ENCODE data around the gene SLX9.

Gene SLX9

DNA sequence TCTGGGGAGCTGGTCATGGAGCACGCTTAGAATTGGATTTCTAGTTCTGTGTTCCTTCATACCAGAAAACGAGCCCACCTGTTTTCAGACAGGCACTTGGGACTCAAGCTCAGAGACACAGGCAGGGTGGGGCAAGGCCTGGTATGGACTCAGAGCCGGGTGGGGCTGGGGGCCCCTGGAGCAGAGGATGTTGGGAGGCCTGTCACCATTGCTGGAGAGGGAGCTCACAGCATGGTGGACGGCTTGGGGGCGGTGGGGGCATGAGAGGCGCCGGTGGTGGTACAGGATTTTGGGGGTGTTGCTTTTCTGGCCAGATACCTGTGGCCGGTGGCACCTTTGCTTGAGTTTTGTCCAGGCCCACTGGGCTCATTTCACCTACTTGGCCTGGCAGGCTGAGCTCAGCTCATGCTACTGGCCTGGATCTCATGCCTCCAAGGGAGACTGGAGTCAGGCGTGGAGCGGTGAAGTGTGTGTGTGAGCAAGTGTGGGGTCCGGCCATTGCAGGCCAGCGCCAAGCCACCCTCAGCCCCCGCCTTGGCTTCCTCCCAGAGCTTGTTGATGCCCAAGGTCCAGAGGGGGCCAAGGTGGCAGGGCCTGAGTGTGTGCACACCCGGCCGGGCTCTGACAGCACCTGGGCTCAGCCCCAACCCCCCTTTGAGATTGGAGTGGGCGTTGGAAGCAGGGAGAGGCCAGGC, 8.7 kb downstream of the SLX9 start:
- DNase-seq, result no peak

DNA sequence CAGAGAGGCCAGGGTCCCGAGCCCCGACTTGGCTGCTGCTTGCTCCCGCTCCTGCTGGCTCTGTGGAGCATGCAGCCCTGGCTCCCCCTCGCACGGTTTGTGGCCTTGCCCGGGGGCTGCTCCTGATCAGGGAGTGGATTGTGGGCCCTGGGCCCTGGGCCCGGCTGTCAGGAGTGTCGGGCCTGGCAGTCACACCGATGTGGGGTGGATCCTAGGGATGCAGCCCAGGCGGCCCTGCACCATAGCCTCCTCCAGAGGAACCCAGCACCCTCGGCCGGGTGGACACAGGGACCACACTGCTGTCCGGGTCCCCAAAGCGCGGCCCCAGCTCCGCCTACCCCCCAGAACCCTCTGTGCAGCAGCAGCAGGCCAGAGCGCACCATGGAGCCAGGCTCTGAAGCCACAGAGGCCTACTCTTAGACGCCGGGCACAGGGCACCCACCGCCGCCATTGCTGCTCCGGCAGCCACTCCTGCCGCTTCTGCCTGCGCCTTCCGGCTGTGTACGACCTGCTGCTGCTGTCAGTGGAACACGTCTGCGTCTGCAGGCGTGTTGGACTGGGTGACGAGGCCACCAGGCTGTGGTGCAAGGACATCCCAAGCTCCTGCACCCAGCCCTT, 9.4 kb downstream of the SLX9 start:
- DNase-seq, result no peak

DNA sequence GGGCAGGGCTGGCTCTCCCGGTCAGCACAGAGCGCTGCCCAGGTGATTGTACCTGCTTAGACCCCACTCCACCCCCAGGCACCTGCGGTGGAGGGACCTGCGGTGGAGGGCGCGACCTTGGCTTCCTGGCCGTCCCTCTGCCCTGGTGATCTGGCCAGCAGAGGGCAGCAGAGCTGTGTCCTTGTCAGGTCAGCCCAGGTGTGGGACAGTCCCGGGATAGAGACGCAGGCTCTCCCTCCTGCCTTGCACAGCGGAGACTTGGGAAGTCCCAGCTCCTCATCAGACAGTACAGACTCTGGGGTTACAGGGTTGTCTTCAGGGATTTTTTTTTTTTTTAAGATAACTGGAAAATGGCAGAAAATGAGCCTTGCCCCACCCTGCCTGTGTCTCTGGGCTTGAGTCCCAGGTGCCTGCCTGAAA, 10.0 kb downstream of the SLX9 start:
- DNase-seq, result peak; percentile 28

DNA sequence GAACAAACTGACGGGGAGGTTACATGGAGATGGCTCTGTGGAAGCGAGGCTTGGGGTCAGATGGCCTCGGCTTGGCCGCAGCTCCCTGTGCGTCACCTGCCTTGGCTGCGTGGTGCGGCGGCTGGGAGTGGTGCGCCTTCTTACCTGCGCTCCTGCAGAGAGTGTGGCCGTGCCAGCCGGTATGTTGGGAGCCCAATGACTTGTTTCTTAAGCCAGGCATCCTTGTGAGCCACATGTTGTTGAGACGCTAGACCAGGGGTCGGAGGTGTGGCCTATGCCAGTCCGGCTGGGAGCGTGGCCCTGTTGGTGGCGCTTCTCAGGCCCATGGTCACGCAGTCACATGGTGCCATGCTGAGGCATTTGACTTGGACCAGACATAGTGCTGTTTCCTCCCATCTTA, 10.5 kb downstream of the SLX9 start:
- DNase-seq, result no peak

DNA sequence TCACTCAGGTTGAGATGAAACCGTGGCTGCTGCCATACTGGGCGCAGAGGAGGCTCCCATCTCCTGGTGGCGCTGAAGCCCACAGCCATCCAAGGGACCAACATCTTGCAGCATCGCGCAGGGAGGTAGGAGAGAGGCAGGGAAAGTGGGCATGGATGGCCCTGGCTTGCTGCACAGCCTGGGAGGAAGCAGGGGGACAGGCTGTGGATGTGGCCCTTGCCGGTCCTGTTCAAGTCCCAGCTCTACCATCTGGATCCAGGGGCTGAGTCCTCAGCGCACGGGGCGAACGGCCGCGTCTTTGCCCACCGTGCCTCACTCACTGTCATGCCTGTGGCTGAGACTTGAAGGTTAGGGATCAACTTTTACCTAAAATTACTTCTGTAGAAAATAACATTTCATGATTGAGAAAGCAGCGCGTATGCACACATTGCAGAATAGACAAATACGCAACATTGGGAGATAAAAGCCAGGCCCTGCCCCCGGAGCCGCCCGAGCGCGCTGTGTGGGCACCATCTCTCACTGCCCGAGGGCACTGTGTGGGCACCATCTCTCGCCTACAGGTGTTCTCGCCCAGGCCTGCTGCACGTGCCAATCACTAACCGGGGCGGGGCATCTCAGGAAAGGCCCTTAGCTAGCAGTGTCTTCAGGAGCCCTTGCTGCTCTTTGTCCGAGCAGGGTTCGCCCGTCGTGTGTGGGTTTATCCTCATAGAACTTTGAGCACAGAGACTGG, 11.5 kb downstream of the SLX9 start:
- no peak for DNase-seq

DNA sequence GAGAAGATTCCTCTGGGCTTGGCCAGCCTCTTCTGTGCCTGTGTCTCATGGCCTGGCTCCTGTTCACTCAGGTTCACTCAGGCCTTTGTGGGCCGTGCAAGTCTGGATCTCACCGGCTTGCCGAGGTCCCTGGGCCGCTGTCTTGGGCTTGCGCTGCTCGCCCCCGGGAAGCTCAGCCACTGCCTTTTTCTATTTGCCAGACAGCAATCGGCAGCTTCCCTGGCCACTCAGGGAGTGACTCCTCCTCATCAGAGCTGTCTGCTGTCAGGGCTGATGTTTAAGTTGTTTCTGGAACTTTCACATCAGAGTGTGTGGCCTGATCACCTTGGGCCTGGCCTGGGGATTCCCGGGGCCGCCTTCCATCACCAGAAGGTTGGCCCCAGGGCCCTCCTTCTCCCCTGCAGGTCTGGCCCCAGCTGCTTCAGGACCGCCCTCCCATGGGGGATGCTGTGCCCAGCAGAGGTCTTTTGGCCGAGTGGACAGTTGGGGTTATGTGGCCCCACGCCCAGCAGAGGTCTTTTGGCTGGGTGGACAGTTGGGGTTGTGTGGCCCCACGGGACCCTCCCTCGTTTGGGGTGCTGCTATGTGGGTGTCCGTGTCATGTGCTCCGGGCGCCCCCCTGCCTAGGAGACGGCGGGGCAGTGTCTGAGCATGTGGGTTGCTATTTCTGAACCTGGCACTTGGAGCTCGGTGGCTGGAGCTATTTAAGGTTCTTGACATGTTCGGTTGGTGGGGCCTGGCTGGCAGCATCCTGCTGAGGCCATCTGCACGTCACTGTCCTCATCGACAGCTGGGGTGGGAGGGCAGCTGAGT, 12.5 kb downstream of the SLX9 start:
- DNase-seq, result no peak

- no peak for DNase-seq
These were observed 13.2 kb downstream of the SLX9 start for GRCh38 chr21:44952929-44953627.

DNA sequence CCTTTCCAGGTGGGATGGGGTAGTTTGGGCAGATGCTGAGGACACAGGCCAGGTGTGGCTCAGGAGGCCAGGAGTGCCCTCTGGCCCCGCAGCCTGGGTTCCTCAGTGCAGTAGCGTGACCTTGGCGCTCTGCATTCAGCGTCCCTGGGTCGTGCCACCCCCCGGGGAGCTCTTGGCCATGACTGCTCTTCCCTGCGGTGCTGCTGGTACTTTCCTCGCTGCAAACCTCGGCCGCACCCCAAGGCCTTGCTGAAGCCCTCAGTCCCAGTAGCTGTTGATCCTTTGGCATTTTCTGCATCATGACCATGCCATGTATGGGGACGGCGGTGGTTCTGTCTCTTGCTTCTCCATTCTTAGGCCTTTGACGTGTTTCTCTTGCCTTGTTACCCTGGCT, 13.8 kb downstream of the SLX9 start:
- DNase-seq, result no peak

- DNase-seq, result no peak
These were observed 14.5 kb downstream of the SLX9 start for GRCh38 chr21:44954281-44954771.

GRCh38 chr21:44955141-44955797, 15.4 kb downstream of the SLX9 start:
- no peak for DNase-seq

GRCh38 chr21:44955798-44956175, 16.0 kb downstream of the SLX9 start:
- no peak for DNase-seq

DNA sequence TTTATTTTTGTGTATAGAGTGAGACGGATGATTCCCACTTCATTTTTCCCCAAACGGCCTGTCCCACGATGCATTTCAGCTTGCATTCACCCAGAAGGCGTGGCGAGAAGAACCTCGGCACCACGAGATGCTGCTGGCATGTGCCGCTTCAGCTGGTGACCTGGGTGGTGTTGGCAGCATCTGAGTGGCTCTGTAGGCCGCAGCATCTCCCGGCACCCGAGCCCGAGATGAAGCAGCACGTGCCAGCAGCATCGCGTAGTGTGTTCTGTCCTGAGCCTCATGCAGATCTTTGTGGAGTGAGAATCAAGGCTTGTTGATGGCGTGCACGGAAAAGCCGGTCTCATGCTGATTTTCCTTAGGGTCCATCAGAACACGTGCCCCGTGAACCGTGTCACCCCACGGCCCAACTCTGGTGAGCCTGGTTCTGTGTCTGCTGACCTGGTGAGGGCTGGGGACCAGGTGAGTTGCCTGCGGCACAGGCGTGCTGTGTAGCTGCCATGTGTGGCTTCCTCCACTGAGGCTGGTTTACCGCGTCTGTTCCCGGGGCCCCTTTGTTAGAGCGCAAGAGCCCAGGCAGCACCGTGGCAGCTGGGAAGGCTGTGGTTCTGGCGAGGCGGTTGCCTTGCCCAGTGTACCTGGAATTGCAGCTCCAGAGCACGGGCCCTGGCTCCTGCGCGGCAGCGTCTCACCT, 16.7 kb downstream of the SLX9 start:
- no peak for DNase-seq

GRCh38 chr21:44957047-44957831, 17.4 kb downstream of the SLX9 start:
- no peak for DNase-seq

- DNase-seq, result no peak
These were observed 18.1 kb downstream of the SLX9 start for GRCh38 chr21:44957901-44958451.

- no peak for DNase-seq
These were observed 18.8 kb downstream of the SLX9 start for GRCh38 chr21:44958471-44959191.

DNA sequence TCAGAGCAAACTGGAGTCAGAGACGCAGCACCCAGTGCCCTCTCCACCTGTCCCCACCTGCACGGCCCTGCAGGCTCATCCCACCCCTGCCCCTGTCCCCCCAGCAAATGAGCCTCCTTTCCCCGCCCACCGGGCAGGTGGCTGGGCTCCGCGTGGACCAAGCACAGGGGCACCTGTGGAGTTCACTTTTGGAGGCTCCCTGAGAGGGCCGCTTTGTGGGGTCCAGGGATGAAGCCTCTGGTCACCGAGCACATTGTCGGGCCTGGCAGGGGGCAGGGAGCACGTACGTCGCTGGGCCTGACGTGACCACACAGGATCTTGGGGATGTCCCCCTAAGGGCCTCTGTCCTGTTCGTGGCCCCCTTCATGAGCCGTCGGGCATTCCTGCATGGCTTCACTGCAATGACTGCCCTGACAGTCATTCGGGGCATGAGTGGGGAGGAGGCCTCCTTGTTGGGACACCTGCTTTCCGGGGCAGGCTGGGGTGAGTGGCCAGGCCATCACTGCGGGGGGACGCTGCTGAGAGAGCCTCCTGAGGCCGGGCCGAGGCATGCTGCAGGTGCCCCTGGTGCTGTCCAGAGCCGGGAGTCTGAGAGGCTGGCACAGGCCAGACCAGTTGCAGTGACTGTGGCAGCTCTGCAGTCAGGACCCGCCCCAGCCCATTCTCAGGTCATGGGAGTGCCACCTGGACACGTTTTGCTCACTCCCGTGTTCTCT, 19.7 kb downstream of the SLX9 start:
- DNase-seq, result no peak

DNA sequence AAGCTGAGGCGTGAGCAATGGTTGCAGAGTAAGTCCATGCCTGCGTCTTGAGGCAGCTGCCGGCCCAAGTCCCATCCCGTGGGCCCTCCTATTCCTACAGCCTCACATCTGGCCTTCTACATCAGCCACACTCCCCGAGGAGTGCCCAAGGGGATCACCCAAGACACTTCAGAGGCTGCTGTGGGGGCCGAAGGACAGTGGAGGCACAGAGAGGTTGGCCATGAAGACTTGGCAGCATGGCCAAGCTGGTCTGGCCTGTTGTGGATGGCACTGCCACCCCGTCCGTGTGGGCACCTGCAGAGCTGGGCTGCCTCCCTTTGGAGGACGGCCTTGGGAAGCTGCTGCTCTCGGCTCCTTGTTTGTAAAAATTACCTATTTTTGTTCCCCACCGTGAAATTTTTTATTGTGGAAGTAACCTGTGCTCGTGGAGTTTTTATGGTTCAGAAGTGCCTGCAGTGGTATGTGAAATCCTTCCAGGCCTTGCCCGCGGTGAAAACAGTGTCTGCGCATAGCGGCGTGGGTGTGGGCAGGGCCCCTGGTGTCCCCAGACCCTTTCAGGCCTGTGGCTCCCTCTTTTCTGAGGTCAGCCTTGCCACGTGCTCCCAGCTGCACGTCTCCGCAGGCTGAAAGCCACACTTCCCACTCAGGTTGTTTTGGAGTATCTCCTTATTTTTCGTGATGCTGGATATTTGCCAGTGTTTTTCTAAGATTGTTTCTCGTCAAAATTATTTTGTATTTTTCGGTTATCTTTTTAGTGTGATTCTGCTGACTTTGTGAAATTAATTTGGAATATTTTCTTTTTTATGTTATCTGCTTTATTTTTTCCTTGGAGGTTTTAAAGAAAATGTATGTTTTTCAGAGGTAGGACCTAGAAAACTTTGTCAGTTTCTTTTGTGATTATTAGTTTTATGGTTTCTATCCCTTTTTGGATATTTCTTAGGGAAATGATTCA, 20.6 kb downstream of the SLX9 start:
- no peak for DNase-seq
